Ascending aorta (tissue), 2 donors: ENCODE data around the gene OSBPL6. TPM values are rescaled to one million over a fixed set of nuclear protein-coding genes. Genes with fewer than 3 reads are reported as not detected.

ENCODE experiments used
- DNase-seq, 2 donors: peaks; one replicate each; pipeline ENCODE4 v3.0.0-alpha.2; 2019; ENCODE audit warnings: low spot score in 2 of 2
- H3K27ac ChIP-seq, 2 donors: fragments of 200-600 bp; sonication (generic); one replicate each; pipeline ENCODE4 v1.5.1; 2016 to 2017; ENCODE audit warnings: mild to moderate bottlenecking in 1 of 2
- H3K27me3 ChIP-seq: fragments of 200-600 bp; sonication (generic); one replicate; pipeline ENCODE4 v1.5.1; 2017
- H3K36me3 ChIP-seq, 2 donors: fragments of 200-600 bp; sonication (generic); one replicate each; pipeline ENCODE4 v1.5.1; 2016
- H3K4me1 ChIP-seq, 2 donors: fragments of 200-600 bp; sonication (generic); one replicate each; pipeline ENCODE4 v1.5.1; 2016 to 2017; ENCODE audit warnings: mild to moderate bottlenecking in 1 of 2
- H3K4me3 ChIP-seq, 2 donors: fragments of 200-600 bp; sonication (generic); one replicate each; pipeline ENCODE4 v1.5.1; 2016 to 2017; ENCODE audit warnings: mild to moderate bottlenecking in 1 of 2
- H3K9me3 ChIP-seq, 2 donors: fragments of 200-600 bp; sonication (generic); one replicate each; pipeline ENCODE4 v1.5.1; 2016
- intact Hi-C: fragments of 100-400 bp; cut with DNase I; formaldehyde crosslinking; loops from one replicate; pipeline ENCODE4 v1.15.1; 2023
- total RNA-seq: library from RNA; depleted of rRNA; stranded (reverse); fragments of >200 nt; gene quantifications from one replicate; pipeline ENCODE4 v1.1.0, GENCODE V29; 2016
- TF ChIP-seq, protein P1 (sequence below), 3 experiments: fragments of 200-600 bp in 2 of 3; fragments of 450-650 bp in 1 of 3; sonication (generic) in 2 of 3; IDR thresholded peaks; one replicate each; pipeline ENCODE4 v1.5.1; 2016 to 2019; ENCODE audit warnings: antibody characterized with exemption in 3 of 3, mild to moderate bottlenecking in 1 of 3, moderate library complexity in 1 of 3

The OSBPL6 gene
- total RNA-seq, 1 donor from 2014 or later, result 1.4 TPM

DNA sequence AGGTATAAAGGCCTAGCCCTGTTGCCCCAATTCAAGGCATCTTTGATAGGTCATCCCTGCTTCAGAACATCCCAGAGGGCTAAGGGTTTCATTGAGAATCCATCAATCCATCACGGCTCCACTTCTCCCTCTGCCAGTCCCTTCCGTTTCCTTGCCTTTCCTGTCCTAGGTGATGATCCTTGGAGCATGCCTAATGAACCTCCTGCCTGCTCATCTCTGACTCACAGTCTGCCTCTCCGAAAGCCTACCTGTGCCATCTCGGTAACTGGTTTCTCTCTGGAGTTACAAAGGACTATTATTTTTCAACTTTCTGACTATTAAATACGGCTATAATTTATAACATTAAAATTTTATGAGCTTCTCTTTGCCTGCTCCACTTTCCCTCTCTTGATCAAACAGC is 36.7 kb upstream of the OSBPL6 start:
- TF ChIP-seq, protein P1, sequence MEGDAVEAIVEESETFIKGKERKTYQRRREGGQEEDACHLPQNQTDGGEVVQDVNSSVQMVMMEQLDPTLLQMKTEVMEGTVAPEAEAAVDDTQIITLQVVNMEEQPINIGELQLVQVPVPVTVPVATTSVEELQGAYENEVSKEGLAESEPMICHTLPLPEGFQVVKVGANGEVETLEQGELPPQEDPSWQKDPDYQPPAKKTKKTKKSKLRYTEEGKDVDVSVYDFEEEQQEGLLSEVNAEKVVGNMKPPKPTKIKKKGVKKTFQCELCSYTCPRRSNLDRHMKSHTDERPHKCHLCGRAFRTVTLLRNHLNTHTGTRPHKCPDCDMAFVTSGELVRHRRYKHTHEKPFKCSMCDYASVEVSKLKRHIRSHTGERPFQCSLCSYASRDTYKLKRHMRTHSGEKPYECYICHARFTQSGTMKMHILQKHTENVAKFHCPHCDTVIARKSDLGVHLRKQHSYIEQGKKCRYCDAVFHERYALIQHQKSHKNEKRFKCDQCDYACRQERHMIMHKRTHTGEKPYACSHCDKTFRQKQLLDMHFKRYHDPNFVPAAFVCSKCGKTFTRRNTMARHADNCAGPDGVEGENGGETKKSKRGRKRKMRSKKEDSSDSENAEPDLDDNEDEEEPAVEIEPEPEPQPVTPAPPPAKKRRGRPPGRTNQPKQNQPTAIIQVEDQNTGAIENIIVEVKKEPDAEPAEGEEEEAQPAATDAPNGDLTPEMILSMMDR (IDR thresholded peaks at IDR 0.05), result no peak
- H3K27ac ChIP-seq, result no peak overlapping the region
- H3K36me3 ChIP-seq, result no peaks in the 10 kb centered on the region
- no peak for DNase-seq
- H3K27me3 ChIP-seq, result no peaks in the 10 kb centered on the region
- H3K9me3 ChIP-seq, result no peaks in the 10 kb centered on the region
- H3K4me1 ChIP-seq, result no peaks in the 10 kb centered on the region
- no peak overlapping the region for H3K4me3 ChIP-seq
- intact Hi-C loops, result no loop called here

DNA sequence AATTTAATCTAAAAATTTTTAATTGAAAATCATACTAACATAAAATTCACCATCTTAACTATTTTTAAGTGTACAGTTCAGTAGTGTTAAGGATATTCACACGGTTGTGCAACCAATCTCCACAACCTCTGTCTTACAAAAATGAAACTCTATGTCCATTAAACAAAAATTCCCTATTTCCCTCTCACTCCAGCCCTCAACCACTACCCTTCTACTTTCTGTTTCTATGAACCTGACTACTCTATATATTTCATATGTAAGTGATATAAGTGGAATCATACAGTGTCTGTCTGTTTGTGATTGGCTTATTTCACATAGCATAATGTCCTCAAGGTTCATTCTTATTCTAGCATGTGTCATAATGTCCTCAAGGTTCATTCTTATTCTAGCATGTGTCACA is 34.3 kb upstream of the OSBPL6 start:
- H3K36me3 ChIP-seq, result no peaks in the 10 kb centered on the region
- no peak overlapping the region for H3K4me3 ChIP-seq
- no peak for DNase-seq
- H3K9me3 ChIP-seq, result no peaks in the 10 kb centered on the region
- H3K4me1 ChIP-seq, result no peaks in the 10 kb centered on the region
- H3K27me3 ChIP-seq, result no peaks in the 10 kb centered on the region
- intact Hi-C loops, result no loop called here
- TF ChIP-seq, protein P1 (IDR thresholded peaks at IDR 0.05), result no peak
- H3K27ac ChIP-seq, result no peak overlapping the region

DNA sequence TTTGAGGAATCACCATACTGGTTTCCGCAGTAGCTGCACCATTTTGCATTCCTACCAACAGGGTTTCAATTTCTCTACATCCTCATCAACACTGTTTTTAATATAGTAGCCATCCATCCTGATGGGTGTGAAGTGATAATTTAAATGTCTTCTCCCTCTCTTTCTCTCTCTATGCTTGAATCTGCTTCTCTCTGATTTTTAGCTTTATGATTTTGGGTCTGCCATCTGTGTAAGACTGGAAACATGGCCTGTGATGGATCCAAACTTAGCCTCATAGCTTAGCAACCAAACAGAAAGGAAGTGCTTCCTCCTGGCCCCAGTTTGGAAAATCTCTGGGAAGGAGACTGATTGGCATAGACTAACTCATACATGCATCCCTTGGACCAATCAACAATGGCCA is 33.7 kb upstream of the OSBPL6 start:
- TF ChIP-seq, protein P1 (IDR thresholded peaks at IDR 0.05), result no peak
- Histone ChIP-seq H3K4me1 (no peaks in the 10 kb centered on the region), H3K27me3 (no peaks in the 10 kb centered on the region), H3K4me3 (no peak overlapping the region), H3K27ac (no peak overlapping the region), H3K36me3 (no peaks in the 10 kb centered on the region), H3K9me3 (no peaks in the 10 kb centered on the region)
- intact Hi-C loops, result no loop called here
- DNase-seq, result no peak

DNA sequence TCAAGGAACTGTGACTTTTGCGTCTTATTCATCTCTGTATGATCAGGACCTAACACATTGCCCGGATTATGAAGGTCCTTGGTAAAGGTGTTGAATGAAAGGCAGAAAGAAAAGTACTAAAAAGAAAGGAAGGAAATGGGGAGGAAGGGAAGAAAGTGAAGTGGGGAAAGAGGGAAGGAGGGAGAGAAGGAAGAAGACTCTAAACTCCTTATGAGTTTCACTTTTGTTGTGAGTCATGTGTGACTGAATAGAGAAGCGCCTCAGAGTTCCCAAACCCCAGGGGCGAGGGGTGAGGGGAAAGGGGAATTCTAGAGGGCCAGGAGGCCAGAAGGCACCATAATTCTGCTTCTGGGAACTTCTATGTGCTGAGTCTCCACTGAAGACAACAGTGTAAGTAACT is 30.9 kb upstream of the OSBPL6 start:
- H3K9me3 ChIP-seq, result no peaks in the 10 kb centered on the region
- DNase-seq, result no peak
- no peak overlapping the region for H3K27ac ChIP-seq
- no peaks in the 10 kb centered on the region for H3K36me3 ChIP-seq
- intact Hi-C loops, result no loop called here
- TF ChIP-seq, protein P1 (IDR thresholded peaks at IDR 0.05), result no peak
- no peaks in the 10 kb centered on the region for H3K4me1 ChIP-seq
- H3K27me3 ChIP-seq, result no peaks in the 10 kb centered on the region
- no peak overlapping the region for H3K4me3 ChIP-seq

DNA sequence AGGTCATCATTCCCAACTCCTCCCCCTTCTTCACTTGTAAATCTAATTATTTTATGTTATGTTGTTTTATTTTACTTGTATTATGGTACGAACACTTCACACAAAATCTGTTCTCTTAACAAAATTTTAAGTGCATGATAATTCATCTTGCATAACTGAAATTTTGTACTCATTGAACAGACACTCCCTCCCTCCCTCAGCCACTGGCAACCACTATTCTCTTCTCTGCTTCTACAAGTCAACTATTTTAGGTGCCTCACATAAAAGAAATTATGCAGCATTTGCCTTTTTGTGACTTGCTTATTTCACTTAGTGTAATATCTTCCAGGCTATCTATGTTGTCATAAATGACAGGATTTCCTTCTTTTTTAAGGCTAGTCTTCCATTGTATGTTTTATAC is 30.4 kb upstream of the OSBPL6 start:
- no peak for DNase-seq
- H3K36me3 ChIP-seq, result no peaks in the 10 kb centered on the region
- H3K4me1 ChIP-seq, result no peaks in the 10 kb centered on the region
- TF ChIP-seq, protein P1 (IDR thresholded peaks at IDR 0.05), result no peak
- intact Hi-C loops, result no loop called here
- H3K27ac ChIP-seq, result no peak overlapping the region
- H3K9me3 ChIP-seq, result no peaks in the 10 kb centered on the region
- no peak overlapping the region for H3K4me3 ChIP-seq
- H3K27me3 ChIP-seq, result no peaks in the 10 kb centered on the region

DNA sequence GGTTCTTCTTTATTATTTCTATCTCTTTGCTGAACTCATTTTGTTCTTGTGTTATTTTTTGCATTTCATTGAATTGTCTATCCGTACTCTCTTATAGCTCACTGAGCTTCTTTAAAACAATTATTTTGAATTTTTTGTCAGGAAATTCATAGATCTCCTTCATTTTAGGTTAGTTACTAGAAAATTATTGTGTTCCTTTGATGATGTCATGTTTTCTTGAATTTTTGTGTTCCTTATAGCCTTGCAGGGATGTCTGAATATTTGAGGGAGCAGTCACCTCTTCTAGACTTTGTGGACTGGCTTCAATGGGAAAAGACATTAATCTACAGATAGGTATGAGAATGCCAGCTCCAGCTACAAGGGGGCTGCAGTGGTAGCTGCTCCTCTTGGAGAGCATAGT is 20.7 kb upstream of the OSBPL6 start:
- intact Hi-C loops, result no loop called here
- no peak for DNase-seq
- no peaks in the 10 kb centered on the region for H3K27me3 ChIP-seq

More for the DNA sequence above, 20.7 kb upstream of the OSBPL6 start:
- Histone ChIP-seq H3K4me3 (no peak overlapping the region), H3K4me1 (no peaks in the 10 kb centered on the region), H3K36me3 (no peaks in the 10 kb centered on the region), H3K9me3 (no peaks in the 10 kb centered on the region), H3K27ac (no peak overlapping the region)
- TF ChIP-seq, protein P1 (IDR thresholded peaks at IDR 0.05), result no peak
